Ecto neural progenitor cell (in vitro differentiated cells): ENCODE data around the gene EGFLAM.
A peak's percentile ranks its signal among the peaks of the same experiment; 100 is the strongest.

ENCODE experiments used
- DNase-seq: peaks from one replicate; pipeline ENCODE4 v3.0.0-alpha.2; 2018; ENCODE audit warnings: low spot score

The EGFLAM gene

GRCh38 chr5:38448568-38449350, 190.4 kb downstream of the EGFLAM start:
- no peak for DNase-seq

GRCh38 chr5:38450627-38451026, 192.3 kb downstream of the EGFLAM start:
- DNase-seq = peak; percentile 15

- DNase-seq = peak; percentile 13
These were observed 192.8 kb downstream of the EGFLAM start for GRCh38 chr5:38451074-38451725.

- DNase-seq = peak; percentile 3
These were observed 193.8 kb downstream of the EGFLAM start for GRCh38 chr5:38452201-38452600.

- peak; percentile 25 for DNase-seq
These were observed 195.1 kb downstream of the EGFLAM start for GRCh38 chr5:38453506-38453905.

GRCh38 chr5:38453921-38454320, 195.6 kb downstream of the EGFLAM start:
- DNase-seq = peak; percentile 16

GRCh38 chr5:38455796-38456330, 197.5 kb downstream of the EGFLAM start:
- peak; percentile 6 for DNase-seq

GRCh38 chr5:38456657-38457399, 198.5 kb downstream of the EGFLAM start:
- no peak for DNase-seq

GRCh38 chr5:38458174-38458573, 199.8 kb downstream of the EGFLAM start:
- DNase-seq = peak; percentile 22

- no peak for DNase-seq
These were observed 204.7 kb downstream of the EGFLAM start for GRCh38 chr5:38462976-38463633.

GRCh38 chr5:38463634-38464521, 205.5 kb downstream of the EGFLAM start:
- DNase-seq = no peak

- DNase-seq = no peak
These were observed 206.7 kb downstream of the EGFLAM start for GRCh38 chr5:38465061-38465460.

GRCh38 chr5:38465702-38466423, 207.5 kb downstream of the EGFLAM start:
- DNase-seq = no peak

- DNase-seq = no peak
These were observed 208.2 kb downstream of the EGFLAM start for GRCh38 chr5:38466424-38467189.

- no peak for DNase-seq
These were observed 209.1 kb downstream of the EGFLAM start for GRCh38 chr5:38467353-38468040.

- no peak for DNase-seq
These were observed 209.9 kb downstream of the EGFLAM start for GRCh38 chr5:38468202-38468673.

- DNase-seq = no peak
These were observed 210.8 kb downstream of the EGFLAM start for GRCh38 chr5:38468978-38469706.

- no peak for DNase-seq
These were observed 211.4 kb downstream of the EGFLAM start for GRCh38 chr5:38469707-38470267.
